HG03280 (cell line): ENCODE results near the gene PLEKHG5.
"Not testable (repeated sequence)": the region's sequence is repeated elsewhere in the genome, so short reads cannot be mapped to it uniquely, and the experiment has no call there.

Source experiments
- ATAC-seq: cut with Tn5 transposase; IDR thresholded peaks from one replicate; pipeline ENCODE4 v1.9.1; 2021; ENCODE audit warnings: mild to moderate bottlenecking, moderate library complexity; ENCODE audit not compliant: unreplicated experiment

Gene PLEKHG5

GRCh38 chr1:6447016-6447817 lies 44.2 kb downstream of the PLEKHG5 start:
- ATAC-seq, result no peak

GRCh38 chr1:6446665-6447015 lies 44.8 kb downstream of the PLEKHG5 start:
- no peak for ATAC-seq

- ATAC-seq, result not testable (repeated sequence)
Observed at GRCh38 chr1:6445929-6446328, 45.5 kb downstream of the PLEKHG5 start.

GRCh38 chr1:6445062-6445763 lies 46.3 kb downstream of the PLEKHG5 start:
- ATAC-seq, result no peak

GRCh38 chr1:6444377-6444776 lies 47.1 kb downstream of the PLEKHG5 start:
- ATAC-seq, result no peak

DNA sequence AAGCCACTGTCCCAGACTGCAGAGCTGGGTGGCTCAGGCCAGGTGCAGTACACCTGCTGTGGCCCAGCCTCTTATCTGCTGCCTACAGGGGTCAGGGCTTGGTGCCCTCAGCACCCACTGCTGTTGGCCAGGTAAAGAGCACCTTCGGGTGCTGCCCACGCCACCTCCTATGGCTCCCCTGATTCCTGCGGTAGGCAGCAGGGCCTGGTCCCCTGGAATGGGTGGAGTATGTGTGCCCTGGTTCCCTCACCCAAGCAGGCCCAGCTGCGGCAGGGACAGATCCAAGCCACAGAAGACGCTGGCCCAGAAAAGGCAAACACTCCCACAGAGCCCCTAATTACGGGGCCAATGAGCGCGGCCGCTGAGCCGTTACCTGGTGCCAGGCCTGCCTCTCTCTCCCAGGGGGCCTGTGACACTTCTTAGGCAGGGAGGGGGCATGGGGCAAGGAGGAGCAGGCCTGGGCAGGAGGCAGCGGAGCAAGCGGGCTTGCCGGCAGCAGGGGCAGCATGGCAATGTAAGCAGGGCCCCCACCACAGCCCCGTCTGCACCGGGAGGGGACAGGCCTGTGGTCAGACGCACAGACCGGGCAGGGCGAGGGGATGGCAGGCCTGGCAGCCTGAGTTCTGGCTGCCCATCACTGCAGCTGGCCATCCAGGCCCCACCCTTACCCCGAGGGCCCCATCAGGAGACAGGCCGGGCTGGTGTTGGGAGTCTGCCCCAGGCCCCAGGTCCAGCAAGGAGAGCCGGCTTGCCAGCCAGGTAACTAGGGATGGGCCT lies 47.9 kb downstream of the PLEKHG5 start:
- no peak for ATAC-seq

DNA sequence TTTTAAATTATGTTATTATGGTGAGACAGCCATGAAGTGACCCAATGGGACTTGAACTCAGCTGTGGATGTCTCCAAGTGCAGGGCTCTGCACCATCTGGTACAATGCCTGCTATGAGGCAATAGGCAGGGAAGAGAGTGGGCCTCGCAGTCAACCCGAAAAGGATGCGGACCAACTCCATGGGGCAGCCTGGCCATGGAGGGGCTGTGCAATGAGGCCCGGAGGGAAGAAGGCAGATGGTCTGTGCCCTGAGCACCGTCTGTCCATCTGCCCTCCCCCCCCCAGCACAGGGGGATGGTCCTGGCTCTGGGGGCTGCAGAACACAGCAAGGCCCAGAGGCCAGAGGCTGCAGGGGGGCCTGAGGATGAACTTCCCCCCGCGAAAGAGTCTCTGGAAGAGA lies 49.9 kb downstream of the PLEKHG5 start:
- no peak for ATAC-seq

- no peak for ATAC-seq
Observed at GRCh38 chr1:6440198-6441126, 51.0 kb downstream of the PLEKHG5 start.

GRCh38 chr1:6438047-6438525 lies 53.4 kb downstream of the PLEKHG5 start:
- no peak for ATAC-seq

- ATAC-seq, result not testable (repeated sequence)
Observed at GRCh38 chr1:6437012-6437700, 54.3 kb downstream of the PLEKHG5 start.

DNA sequence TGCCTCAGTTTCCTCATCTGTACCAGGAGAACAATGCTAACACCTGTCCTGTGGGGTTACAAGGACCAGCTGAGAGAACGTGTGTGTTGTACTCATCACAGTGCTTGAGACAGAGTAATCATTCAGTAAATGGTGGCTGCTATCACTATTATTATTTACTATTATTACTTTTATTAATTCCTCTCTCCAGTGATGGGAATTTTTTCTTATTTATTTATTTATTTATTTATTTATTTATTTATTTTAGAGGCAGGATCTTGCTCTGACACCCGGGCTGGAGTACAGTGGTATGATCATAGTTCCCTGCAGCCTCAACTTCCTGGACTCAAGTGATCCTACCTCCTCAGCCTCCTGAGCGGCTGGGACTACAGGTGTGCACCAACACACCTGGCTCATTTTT lies 55.2 kb downstream of the PLEKHG5 start:
- not testable (repeated sequence) for ATAC-seq

DNA sequence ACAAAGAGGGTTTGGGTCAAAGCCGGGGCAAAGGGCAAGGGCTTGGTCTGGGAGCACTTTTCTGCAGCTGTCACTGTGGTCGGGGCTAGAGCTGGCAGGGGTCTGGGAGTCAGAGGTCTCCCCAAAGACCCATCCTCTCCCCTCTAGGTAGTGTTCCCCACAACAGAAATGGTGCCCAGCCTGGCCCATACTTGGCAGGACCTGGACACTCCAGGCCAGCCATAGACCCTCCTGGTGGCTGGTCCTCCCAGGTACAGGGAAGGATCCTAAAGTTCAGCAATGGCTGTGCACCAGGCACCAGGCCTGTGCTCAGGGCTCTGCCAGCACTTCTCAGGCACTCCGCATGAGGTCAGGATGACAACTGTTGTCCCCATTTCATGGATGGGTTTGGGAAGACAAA lies 55.9 kb downstream of the PLEKHG5 start:
- ATAC-seq, result no peak

DNA sequence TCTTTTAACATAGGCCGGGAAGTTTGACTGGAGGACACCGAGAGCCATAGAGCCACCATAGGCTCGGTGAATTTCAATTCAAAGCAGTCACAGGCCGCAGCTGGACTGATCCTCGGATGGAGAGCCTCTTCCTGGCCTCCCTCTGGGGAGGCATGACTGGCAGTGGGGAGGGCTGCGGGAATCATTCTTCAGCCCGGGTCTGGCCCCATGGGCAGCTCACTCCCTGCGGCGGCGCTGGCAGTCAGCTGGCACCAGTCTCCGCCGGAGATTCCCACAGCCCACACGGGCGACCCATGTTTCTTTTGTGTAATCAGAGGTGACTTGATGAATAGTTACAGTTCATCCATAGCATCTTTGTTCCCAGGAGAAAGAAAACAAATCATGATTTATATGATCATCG lies 56.3 kb downstream of the PLEKHG5 start:
- ATAC-seq, result no peak

GRCh38 chr1:6434186-6434585 lies 57.3 kb downstream of the PLEKHG5 start:
- no peak for ATAC-seq

DNA sequence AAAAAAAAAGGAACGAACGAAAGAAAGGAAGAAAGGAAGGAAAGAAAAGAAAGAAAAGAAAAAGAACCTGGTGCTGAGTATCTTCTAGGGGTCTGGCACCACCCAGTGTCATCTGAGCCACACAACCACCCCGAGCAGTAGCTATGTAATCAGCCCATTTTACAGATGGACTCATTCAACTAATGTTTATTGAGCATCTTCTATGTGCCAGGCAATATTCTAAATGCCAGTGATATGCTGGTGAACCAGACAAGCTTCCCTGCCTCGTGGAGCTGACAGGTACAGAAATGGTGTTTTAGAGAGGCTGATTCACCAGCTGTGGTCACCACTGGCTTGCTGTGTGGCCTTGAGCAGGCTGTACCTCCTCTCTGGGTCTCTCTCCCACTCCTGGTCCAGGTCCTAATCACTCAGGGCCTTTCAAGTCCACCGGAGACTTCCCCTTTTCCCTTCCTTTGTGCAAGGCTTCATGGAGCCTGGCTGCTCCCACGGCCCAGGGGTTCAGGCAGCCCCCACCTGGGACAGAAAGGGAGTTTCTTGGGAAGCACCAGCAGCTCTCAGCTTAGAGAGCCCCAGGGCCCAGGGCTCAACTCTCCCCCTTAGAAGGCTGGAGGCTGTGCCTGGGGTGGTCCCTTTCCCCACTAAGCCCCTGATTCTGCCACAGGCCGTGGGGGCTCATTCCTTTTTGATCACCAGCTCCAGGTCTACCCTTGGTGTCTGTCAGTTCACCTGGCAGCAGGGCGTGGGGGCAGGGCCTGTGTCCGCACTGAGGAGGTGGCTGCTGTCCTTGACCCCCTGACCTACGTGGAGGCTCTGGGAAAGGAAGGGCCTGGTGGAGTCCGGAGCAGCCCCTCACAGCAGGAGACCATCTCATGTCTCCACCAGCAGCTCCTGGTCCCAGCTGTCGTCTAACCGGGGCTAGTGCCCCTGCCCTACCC lies 59.6 kb downstream of the PLEKHG5 start:
- ATAC-seq, result not testable (repeated sequence)

DNA sequence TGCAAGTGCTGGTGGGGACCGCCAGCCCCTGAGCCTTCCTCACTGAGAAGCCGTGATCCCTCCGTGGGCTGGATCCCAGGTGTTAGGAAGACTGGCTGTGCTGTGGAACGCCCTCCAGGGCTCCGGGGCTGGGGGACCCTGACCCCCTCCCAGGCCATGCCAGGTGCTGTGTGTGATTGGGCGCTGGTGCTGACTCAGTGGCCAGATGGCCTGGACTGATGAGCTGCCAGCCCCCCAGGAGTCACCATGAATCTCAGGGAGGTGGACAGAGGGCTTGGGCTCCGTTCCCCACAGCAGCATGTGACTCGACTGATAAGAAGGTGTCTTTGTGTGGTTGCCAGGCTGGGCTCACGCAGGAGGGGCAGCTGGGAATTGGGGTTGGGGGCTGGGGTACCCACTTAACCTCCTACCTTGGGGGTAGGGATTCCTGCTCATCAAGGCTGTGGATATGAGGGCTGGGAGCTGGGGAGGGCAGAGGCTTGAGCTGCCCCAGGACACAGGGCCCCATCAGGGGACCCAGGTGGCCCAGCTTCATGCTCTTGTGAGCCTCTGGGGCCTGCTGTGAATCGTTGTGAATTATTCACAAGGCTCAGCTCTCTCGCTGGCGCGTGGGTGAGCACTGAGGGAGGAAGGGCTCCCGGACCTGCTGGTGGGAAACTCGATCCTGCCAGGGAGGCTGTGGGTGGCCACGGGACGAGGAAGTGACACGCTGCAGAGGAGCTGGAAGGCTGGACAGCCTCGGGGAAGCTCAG lies 61.6 kb downstream of the PLEKHG5 start:
- ATAC-seq, result not testable (repeated sequence)

DNA sequence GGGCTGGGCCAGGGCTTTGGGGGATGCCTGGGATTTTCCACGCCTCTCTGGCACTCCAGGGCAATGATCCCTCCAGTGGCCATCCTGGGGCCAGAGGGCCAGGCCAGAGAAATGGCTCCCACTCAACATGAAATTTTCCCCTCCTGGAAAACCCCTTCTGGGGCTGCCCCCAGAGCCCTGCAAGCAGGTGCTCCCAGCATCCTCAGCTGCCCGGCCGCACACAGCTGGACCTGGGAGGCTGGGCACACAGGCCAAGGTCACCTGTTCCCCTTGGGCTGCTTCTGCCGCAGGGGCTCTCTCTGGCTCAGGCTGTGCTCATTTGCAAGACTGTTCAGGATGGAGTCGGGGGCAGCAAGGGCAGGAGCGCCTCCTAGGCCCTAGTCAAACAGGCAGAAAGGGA lies 63.0 kb downstream of the PLEKHG5 start:
- not testable (repeated sequence) for ATAC-seq
